ENCODE measurements around the gene NFIX. TPM values are rescaled to one million over a fixed set of nuclear protein-coding genes. Genes with fewer than 3 reads are reported as not detected.

NFIX gene
- total and polyA plus RNA-seq, 2 donors (not counting 1 experiment from before 2014, with no cell fraction given) = 0.69 to 5.6 TPM

DNA sequence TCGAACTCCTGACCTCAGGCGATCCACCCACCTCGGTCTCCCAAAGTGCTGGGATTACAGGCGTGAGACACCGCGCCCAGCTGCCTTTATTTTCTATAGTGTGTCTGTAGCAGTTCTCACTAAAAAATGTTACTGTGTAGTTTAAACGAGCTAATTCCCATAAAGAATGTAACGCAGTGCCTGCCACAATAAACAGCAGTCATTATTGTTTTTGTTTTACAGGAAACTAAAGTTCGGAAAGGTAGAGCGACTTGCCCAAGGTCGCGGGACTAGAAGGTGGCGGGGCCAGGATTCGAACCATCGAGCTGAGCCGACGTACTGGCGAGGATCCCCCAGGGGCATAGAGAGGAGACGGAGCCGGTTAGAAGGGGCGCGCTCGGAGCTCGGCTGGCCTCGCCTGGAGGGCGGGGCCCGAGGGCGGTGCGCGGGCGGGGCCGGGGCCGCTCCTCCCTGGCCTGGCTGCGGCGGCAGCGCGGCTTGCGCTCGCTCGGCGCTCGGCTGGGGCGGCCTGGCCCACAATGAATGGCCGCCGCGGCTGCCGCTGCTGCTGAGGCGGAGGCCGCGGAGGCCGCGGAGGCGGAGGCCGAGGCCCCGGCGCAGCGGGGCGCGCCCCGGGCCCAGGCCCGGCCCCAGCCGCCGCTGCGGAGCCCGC lies 122.6 kb downstream of the NFIX start, which contains the start of gene NACC1:
NACC1 (plus strand) TSS at position 493 of the 652 bp plus-strand sequence. CDS start 16,944 bp downstream, outside the sequence.
- H3K4me1 Mint-ChIP-seq = peaks cover 55% of the 10 kb centered on the region
- H3K9ac ChIP-seq (ENCODE audit: low read length) = peak within 1 kb of the TSS; percentile 93
- H3K27me3 ChIP-seq (replicated peaks in 1 of 4; ENCODE audit: control extremely low read depth in 1 of 4, control insufficient read depth in 3 of 4, insufficient read depth in 4 of 4, low read length in 3 of 4) = no peaks in the 10 kb centered on the region

More for the DNA sequence above, 122.6 kb downstream of the NFIX start, which contains the start of gene NACC1:
- TF ChIP-seq, protein P1, sequence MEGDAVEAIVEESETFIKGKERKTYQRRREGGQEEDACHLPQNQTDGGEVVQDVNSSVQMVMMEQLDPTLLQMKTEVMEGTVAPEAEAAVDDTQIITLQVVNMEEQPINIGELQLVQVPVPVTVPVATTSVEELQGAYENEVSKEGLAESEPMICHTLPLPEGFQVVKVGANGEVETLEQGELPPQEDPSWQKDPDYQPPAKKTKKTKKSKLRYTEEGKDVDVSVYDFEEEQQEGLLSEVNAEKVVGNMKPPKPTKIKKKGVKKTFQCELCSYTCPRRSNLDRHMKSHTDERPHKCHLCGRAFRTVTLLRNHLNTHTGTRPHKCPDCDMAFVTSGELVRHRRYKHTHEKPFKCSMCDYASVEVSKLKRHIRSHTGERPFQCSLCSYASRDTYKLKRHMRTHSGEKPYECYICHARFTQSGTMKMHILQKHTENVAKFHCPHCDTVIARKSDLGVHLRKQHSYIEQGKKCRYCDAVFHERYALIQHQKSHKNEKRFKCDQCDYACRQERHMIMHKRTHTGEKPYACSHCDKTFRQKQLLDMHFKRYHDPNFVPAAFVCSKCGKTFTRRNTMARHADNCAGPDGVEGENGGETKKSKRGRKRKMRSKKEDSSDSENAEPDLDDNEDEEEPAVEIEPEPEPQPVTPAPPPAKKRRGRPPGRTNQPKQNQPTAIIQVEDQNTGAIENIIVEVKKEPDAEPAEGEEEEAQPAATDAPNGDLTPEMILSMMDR (IDR thresholded peaks at IDR 0.05) = no peak
- no peak for TF ChIP-seq EZH2 (IDR thresholded peaks at IDR 0.05; ENCODE audit: borderline replicate concordance, insufficient read depth, low read depth, low read length, poor library complexity, severe bottlenecking)
- Mint-ChIP-seq H3K27me3 (no peaks in the 10 kb centered on the region), H3K4me3 (peak within 1 kb of the TSS; percentile 99), H3K27ac (peak within 1 kb of the TSS; percentile 95), H3K9me3 (ENCODE audit: insufficient read depth) (no peaks in the 10 kb centered on the region)
- Histone ChIP-seq H2AFZ (ENCODE audit: insufficient read depth, low read depth, low read length, poor library complexity, severe bottlenecking) (peak within 1 kb of the TSS; percentile 86), H3K9me3 (ENCODE audit: control extremely low read depth in 1 of 3, control insufficient read depth in 2 of 3, insufficient read depth in 1 of 3, low read length in 2 of 3) (peaks cover 0 to 4% (median 0%) of the 10 kb centered on the region in 3 donors), H3K4me3 (ENCODE audit: control extremely low read depth in 1 of 5, extremely low read depth in 1 of 5, insufficient read depth in 1 of 5, low read depth in 2 of 5, low read length in 4 of 5) (peak within 1 kb of the TSS; percentile 81 to 97 (median 85)), H3K27ac (ENCODE audit: low read length in 2 of 2) (peak within 1 kb of the TSS; percentile 47 to 81), H3K4me2 (replicated peaks; ENCODE audit: low read depth, low read length, poor library complexity, severe bottlenecking) (peak within 1 kb of the TSS; percentile 97), H3K4me1 (ENCODE audit: control insufficient read depth in 2 of 2, insufficient read depth in 2 of 2, low read length in 2 of 2) (peaks cover 26 to 46% of the 10 kb centered on the region in 2 donors), H4K20me1 (ENCODE audit: control insufficient read depth, insufficient read depth, low read length, poor library complexity, severe bottlenecking) (peaks cover 38% of the 10 kb centered on the region), H3K36me3 (replicated peaks in 1 of 2; ENCODE audit: control extremely low read depth in 1 of 2, control insufficient read depth in 1 of 2, extremely low read depth in 1 of 2, insufficient read depth in 2 of 2, low read length in 1 of 2) (peaks cover 0 to 8% of the 10 kb centered on the region in 2 experiments), H3K79me2 (ENCODE audit: control insufficient read depth, insufficient read depth, low read length) (peaks cover 73% of the 10 kb centered on the region)
- 3% methylated on average over 64 of the region's 65 CpGs for WGBS (ENCODE audit: insufficient coverage)
- POLR2A ChIA-PET = interaction anchor here (0.6 to 4.8 kb wide), 10 partner anchors 13 to 340 kb away, joined by 3 to 80 read pairs (median 18); partner anchors contain the start of genes IER2, LYL1 and STX10
- peak; percentile 92 for DNase-seq
- intact Hi-C loops (cut with micrococcal nuclease) = loop anchor here (1.0 to 5.0 kb wide), 2 partner anchors 32 to 89 kb away; partner anchors contain the start of genes IER2 and STX10
- CTCF ChIA-PET = interaction anchor here (0.6 to 3.2 kb wide), 12 partner anchors 9 to 957 kb away, joined by 3 to 31 read pairs (median 6); no protein-coding TSS in a partner anchor
- ATAC-seq (ENCODE audit: low read depth) = peak; percentile 78
